ENCODE data around the gene TXNRD2. TPM values are rescaled to one million over a fixed set of nuclear protein-coding genes. Genes with fewer than 3 reads are reported as not detected.

The TXNRD2 gene
- total and polyA plus RNA-seq, 10 of the 15 experiments (the other 5 are each of a cell fraction or from before 2014, with no cell fraction given), result 1.6 to 26.0 (median 13.9) TPM

DNA sequence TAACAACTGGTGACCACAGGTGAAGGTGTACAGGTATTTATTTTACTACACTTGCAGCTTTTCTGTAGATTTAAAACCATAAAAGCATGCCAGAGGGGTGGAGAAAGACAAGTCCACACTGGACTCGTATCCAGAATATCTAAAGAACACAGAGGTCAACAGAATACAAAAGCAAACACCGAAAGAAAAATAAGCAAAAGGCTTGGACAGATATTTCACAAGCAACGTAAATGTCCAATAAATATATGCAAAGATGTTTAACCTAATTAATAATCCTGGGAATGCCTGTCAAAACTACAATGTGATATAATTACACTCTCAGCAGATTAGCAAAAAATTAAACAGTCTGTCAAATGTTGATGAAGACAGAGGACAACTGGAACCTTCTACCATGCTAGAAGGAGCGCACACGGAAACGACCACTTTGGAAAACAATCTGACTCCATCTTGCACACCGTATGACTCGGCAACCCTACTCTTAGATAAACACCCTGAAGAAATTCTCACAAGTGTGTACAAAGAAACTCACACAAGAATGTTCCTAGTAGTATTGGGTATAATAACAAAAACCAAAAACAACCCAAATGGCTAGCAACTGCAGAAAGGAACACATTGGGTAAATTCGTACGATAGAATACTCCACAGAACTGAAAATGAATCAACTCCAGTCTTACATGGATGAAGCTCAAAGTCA is 114.1 kb downstream of the TXNRD2 start (continued):
- TF ChIP-seq SPI1 (IDR thresholded peaks at IDR 0.05; ENCODE audit: borderline replicate concordance, insufficient read depth, low read depth, low read length) (no peak), BCLAF1 (IDR thresholded peaks at IDR 0.05) (no peak), RAD51 (IDR thresholded peaks at IDR 0.05) (no peak), CEBPB (IDR thresholded peaks at IDR 0.05; ENCODE audit: borderline replicate concordance in 1 of 2, low read depth in 2 of 2, low read length in 2 of 2) (no peak), ZBTB33 (IDR thresholded peaks at IDR 0.05) (no peak), NRF1 (conservative IDR thresholded peaks at IDR 0.05; ENCODE audit: low read depth, low read length) (no peak)
- TF ChIP-seq, protein P1, sequence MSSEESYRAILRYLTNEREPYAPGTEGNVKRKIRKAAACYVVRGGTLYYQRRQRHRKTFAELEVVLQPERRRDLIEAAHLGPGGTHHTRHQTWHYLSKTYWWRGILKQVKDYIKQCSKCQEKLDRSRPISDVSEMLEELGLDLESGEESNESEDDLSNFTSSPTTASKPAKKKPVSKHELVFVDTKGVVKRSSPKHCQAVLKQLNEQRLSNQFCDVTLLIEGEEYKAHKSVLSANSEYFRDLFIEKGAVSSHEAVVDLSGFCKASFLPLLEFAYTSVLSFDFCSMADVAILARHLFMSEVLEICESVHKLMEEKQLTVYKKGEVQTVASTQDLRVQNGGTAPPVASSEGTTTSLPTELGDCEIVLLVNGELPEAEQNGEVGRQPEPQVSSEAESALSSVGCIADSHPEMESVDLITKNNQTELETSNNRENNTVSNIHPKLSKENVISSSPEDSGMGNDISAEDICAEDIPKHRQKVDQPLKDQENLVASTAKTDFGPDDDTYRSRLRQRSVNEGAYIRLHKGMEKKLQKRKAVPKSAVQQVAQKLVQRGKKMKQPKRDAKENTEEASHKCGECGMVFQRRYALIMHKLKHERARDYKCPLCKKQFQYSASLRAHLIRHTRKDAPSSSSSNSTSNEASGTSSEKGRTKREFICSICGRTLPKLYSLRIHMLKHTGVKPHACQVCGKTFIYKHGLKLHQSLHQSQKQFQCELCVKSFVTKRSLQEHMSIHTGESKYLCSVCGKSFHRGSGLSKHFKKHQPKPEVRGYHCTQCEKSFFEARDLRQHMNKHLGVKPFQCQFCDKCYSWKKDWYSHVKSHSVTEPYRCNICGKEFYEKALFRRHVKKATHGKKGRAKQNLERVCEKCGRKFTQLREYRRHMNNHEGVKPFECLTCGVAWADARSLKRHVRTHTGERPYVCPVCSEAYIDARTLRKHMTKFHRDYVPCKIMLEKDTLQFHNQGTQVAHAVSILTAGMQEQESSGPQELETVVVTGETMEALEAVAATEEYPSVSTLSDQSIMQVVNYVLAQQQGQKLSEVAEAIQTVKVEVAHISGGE (CRISPR knock-in tag; IDR thresholded peaks at IDR 0.05), result no peak
